ENCODE results near the gene NFS1. TPM values are rescaled to one million over a fixed set of nuclear protein-coding genes. Genes with fewer than 3 reads are reported as not detected.

The NFS1 gene
- total RNA-seq, 1 experiment from 2014 or later, result 44.6 TPM

- no TSS peak for BruUV-seq (replicated peaks)
- Mint-ChIP-seq H3K4me3 (ENCODE audit: low read depth, unreplicated experiment) (no peak overlapping the region), H3K9me3 (ENCODE audit: low read depth, unreplicated experiment) (no peaks in the 10 kb centered on the region), H3K27ac (ENCODE audit: unreplicated experiment) (no peak overlapping the region), H3K4me1 (ENCODE audit: low read depth, unreplicated experiment) (peaks cover 29% of the 10 kb centered on the region), H3K27me3 (ENCODE audit: unreplicated experiment) (no peaks in the 10 kb centered on the region), H3K36me3 (ENCODE audit: insufficient read depth, unreplicated experiment) (peaks cover 36% of the 10 kb centered on the region)
- intact Hi-C loops (cut with micrococcal nuclease; ENCODE audit: unreplicated experiment), result no loop called here
- DNase-seq, result no peak
- TF ChIP-seq, protein P1, sequence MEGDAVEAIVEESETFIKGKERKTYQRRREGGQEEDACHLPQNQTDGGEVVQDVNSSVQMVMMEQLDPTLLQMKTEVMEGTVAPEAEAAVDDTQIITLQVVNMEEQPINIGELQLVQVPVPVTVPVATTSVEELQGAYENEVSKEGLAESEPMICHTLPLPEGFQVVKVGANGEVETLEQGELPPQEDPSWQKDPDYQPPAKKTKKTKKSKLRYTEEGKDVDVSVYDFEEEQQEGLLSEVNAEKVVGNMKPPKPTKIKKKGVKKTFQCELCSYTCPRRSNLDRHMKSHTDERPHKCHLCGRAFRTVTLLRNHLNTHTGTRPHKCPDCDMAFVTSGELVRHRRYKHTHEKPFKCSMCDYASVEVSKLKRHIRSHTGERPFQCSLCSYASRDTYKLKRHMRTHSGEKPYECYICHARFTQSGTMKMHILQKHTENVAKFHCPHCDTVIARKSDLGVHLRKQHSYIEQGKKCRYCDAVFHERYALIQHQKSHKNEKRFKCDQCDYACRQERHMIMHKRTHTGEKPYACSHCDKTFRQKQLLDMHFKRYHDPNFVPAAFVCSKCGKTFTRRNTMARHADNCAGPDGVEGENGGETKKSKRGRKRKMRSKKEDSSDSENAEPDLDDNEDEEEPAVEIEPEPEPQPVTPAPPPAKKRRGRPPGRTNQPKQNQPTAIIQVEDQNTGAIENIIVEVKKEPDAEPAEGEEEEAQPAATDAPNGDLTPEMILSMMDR (IDR thresholded peaks at IDR 0.05; ENCODE audit: unreplicated experiment), result no peak
- CTCF ChIA-PET, result interaction anchor here (1.6 kb wide), 1 partner anchor 20 kb away, joined by 6 read pairs; no protein-coding TSS in a partner anchor
These were observed 60.4 kb downstream of the NFS1 start for GRCh38 chr20:35638751-35639150.

GRCh38 chr20:35637276-35637675, 61.9 kb downstream of the NFS1 start:
- H3K36me3 Mint-ChIP-seq (ENCODE audit: insufficient read depth, unreplicated experiment), result peaks cover 38% of the 10 kb centered on the region
- DNase-seq, result no peak
- TF ChIP-seq, protein P1 (IDR thresholded peaks at IDR 0.05; ENCODE audit: unreplicated experiment), result no peak
- H3K27me3 Mint-ChIP-seq (ENCODE audit: unreplicated experiment), result no peaks in the 10 kb centered on the region
- no peaks in the 10 kb centered on the region for H3K9me3 Mint-ChIP-seq (ENCODE audit: low read depth, unreplicated experiment)
- peaks cover 29% of the 10 kb centered on the region for H3K4me1 Mint-ChIP-seq (ENCODE audit: low read depth, unreplicated experiment)
- intact Hi-C loops (cut with micrococcal nuclease; ENCODE audit: unreplicated experiment), result no loop called here
- no peak overlapping the region for H3K4me3 Mint-ChIP-seq (ENCODE audit: low read depth, unreplicated experiment)
- H3K27ac Mint-ChIP-seq (ENCODE audit: unreplicated experiment), result no peak overlapping the region
- BruUV-seq (replicated peaks), result no TSS peak
- CTCF ChIA-PET, result interaction anchor here (0.5 to 0.9 kb wide), 3 partner anchors 18 to 124 kb away, joined by 3 to 8 read pairs (median 5); no protein-coding TSS in a partner anchor

GRCh38 chr20:35636095-35636494, 63.1 kb downstream of the NFS1 start:
- peaks cover 46% of the 10 kb centered on the region for H3K36me3 Mint-ChIP-seq (ENCODE audit: insufficient read depth, unreplicated experiment)
- H3K4me3 Mint-ChIP-seq (ENCODE audit: low read depth, unreplicated experiment), result no peak overlapping the region
- TF ChIP-seq, protein P1 (IDR thresholded peaks at IDR 0.05; ENCODE audit: unreplicated experiment), result no peak
- CTCF ChIA-PET, result no interaction called here
- DNase-seq, result no peak
- peaks cover 28% of the 10 kb centered on the region for H3K4me1 Mint-ChIP-seq (ENCODE audit: low read depth, unreplicated experiment)
- intact Hi-C loops (cut with micrococcal nuclease; ENCODE audit: unreplicated experiment), result no loop called here
- no peaks in the 10 kb centered on the region for H3K27me3 Mint-ChIP-seq (ENCODE audit: unreplicated experiment)
- no peak overlapping the region for H3K27ac Mint-ChIP-seq (ENCODE audit: unreplicated experiment)
- BruUV-seq (replicated peaks), result no TSS peak
- no peaks in the 10 kb centered on the region for H3K9me3 Mint-ChIP-seq (ENCODE audit: low read depth, unreplicated experiment)

- Mint-ChIP-seq H3K27me3 (ENCODE audit: unreplicated experiment) (no peaks in the 10 kb centered on the region), H3K36me3 (ENCODE audit: insufficient read depth, unreplicated experiment) (peaks cover 47% of the 10 kb centered on the region), H3K4me1 (ENCODE audit: low read depth, unreplicated experiment) (peaks cover 24% of the 10 kb centered on the region), H3K27ac (ENCODE audit: unreplicated experiment) (peak overlapping the region; percentile 23), H3K9me3 (ENCODE audit: low read depth, unreplicated experiment) (no peaks in the 10 kb centered on the region), H3K4me3 (ENCODE audit: low read depth, unreplicated experiment) (no peak overlapping the region)
- no TSS peak for BruUV-seq (replicated peaks)
- CTCF ChIA-PET, result no interaction called here
- intact Hi-C loops (cut with micrococcal nuclease; ENCODE audit: unreplicated experiment), result no loop called here
- TF ChIP-seq, protein P1 (IDR thresholded peaks at IDR 0.05; ENCODE audit: unreplicated experiment), result no peak
- DNase-seq, result no peak
These were observed 63.5 kb downstream of the NFS1 start for GRCh38 chr20:35635652-35636051.

Data from Calu3 (cell line).